GM18868 (cell line): ENCODE data around the gene NEBL.

Source experiments
- ATAC-seq: cut with Tn5 transposase; IDR thresholded peaks from one replicate; pipeline ENCODE4 v1.9.1; 2021; ENCODE audit warnings: mild to moderate bottlenecking, moderate library complexity; ENCODE audit not compliant: unreplicated experiment

NEBL gene

GRCh38 chr10:20795391-20795790 is 101.7 kb downstream of the NEBL start:
- ATAC-seq = no peak

GRCh38 chr10:20785174-20785573 is 111.9 kb downstream of the NEBL start:
- no peak for ATAC-seq

GRCh38 chr10:20778008-20778757 is 118.9 kb downstream of the NEBL start:
- ATAC-seq = no peak

- ATAC-seq = no peak
Measured at GRCh38 chr10:20776384-20777118, 120.6 kb downstream of the NEBL start.

GRCh38 chr10:20771051-20771450 is 126.1 kb downstream of the NEBL start:
- no peak for ATAC-seq

- ATAC-seq = no peak
Measured at GRCh38 chr10:20769481-20769880, 127.6 kb downstream of the NEBL start.

GRCh38 chr10:20768843-20769242 is 128.3 kb downstream of the NEBL start:
- no peak for ATAC-seq

GRCh38 chr10:20767028-20767427 is 130.1 kb downstream of the NEBL start:
- ATAC-seq = no peak

- no peak for ATAC-seq
Measured at GRCh38 chr10:20765066-20765465, 132.0 kb downstream of the NEBL start.

GRCh38 chr10:20760460-20760859 is 136.7 kb downstream of the NEBL start:
- ATAC-seq = no peak

- ATAC-seq = no peak
Measured at GRCh38 chr10:20748551-20748950, 148.6 kb downstream of the NEBL start.

- ATAC-seq = no peak
Measured at GRCh38 chr10:20747782-20748181, 149.3 kb downstream of the NEBL start.

GRCh38 chr10:20746856-20747255 is 150.3 kb downstream of the NEBL start:
- no peak for ATAC-seq

GRCh38 chr10:20745556-20746375 is 151.3 kb downstream of the NEBL start:
- no peak for ATAC-seq

GRCh38 chr10:20744821-20745220 is 152.3 kb downstream of the NEBL start:
- ATAC-seq = no peak

GRCh38 chr10:20743942-20744341 is 153.2 kb downstream of the NEBL start:
- no peak for ATAC-seq

GRCh38 chr10:20742737-20743541 is 154.2 kb downstream of the NEBL start:
- no peak for ATAC-seq

GRCh38 chr10:20740120-20740519 is 157.0 kb downstream of the NEBL start:
- no peak for ATAC-seq

GRCh38 chr10:20737107-20737506 is 160.0 kb downstream of the NEBL start:
- ATAC-seq = no peak
